Mucosa of gallbladder (tissue), 1 donor: ENCODE data around the gene GRIP1. TPM values are rescaled to one million over a fixed set of nuclear protein-coding genes. Genes with fewer than 3 reads are reported as not detected.
"Not testable (repeated sequence)": the region's sequence is repeated elsewhere in the genome, so short reads cannot be mapped to it uniquely, and the experiment has no call there.

Source experiments
- DNase-seq: peaks from one replicate; pipeline ENCODE4 v3.0.0-alpha.2; 2020; ENCODE audit warnings: low spot score
- total RNA-seq: library from RNA; stranded (reverse); gene quantifications from one replicate; pipeline ENCODE4 v1.2.1, GENCODE V29; 2021
- donor health status: DM: no; HTN: no; CAD: no.

GRIP1 gene
- total RNA-seq, 1 donor from 2014 or later, result 18.9 TPM

GRCh38 chr12:66516561-66516960 lies 162.3 kb downstream of the GRIP1 start:
- no peak for DNase-seq

- DNase-seq, result no peak
Measured at GRCh38 chr12:66516133-66516532, 162.7 kb downstream of the GRIP1 start.

- DNase-seq, result no peak
Measured at GRCh38 chr12:66514581-66514980, 164.3 kb downstream of the GRIP1 start.

GRCh38 chr12:66508025-66508424 lies 170.9 kb downstream of the GRIP1 start:
- no peak for DNase-seq

- no peak for DNase-seq
Measured at GRCh38 chr12:66503746-66504145, 175.1 kb downstream of the GRIP1 start.

- no peak for DNase-seq
Measured at GRCh38 chr12:66502911-66503310, 176.0 kb downstream of the GRIP1 start.

- no peak for DNase-seq
Measured at GRCh38 chr12:66500841-66501240, 178.0 kb downstream of the GRIP1 start.

GRCh38 chr12:66500091-66500490 lies 178.8 kb downstream of the GRIP1 start:
- no peak for DNase-seq

- no peak for DNase-seq
Measured at GRCh38 chr12:66499000-66499399, 179.9 kb downstream of the GRIP1 start.

- DNase-seq, result not testable (repeated sequence)
Measured at GRCh38 chr12:66498059-66498458, 180.8 kb downstream of the GRIP1 start.

GRCh38 chr12:66497008-66497897 lies 181.6 kb downstream of the GRIP1 start:
- no peak for DNase-seq

GRCh38 chr12:66496595-66496994 lies 182.3 kb downstream of the GRIP1 start:
- no peak for DNase-seq

- no peak for DNase-seq
Measured at GRCh38 chr12:66495709-66496108, 183.2 kb downstream of the GRIP1 start.

GRCh38 chr12:66493819-66494218 lies 185.1 kb downstream of the GRIP1 start:
- no peak for DNase-seq

GRCh38 chr12:66491853-66492252 lies 187.0 kb downstream of the GRIP1 start:
- no peak for DNase-seq

- DNase-seq, result no peak
Measured at GRCh38 chr12:66482351-66483203, 196.3 kb downstream of the GRIP1 start.

- DNase-seq, result no peak
Measured at GRCh38 chr12:66467932-66468331, 210.9 kb downstream of the GRIP1 start.

GRCh38 chr12:66461331-66461730 lies 217.5 kb downstream of the GRIP1 start:
- no peak for DNase-seq

- DNase-seq, result no peak
Measured at GRCh38 chr12:66459944-66460482, 218.9 kb downstream of the GRIP1 start.

- DNase-seq, result no peak
Measured at GRCh38 chr12:66456612-66457011, 222.3 kb downstream of the GRIP1 start.

GRCh38 chr12:66453844-66454243 lies 225.0 kb downstream of the GRIP1 start:
- DNase-seq, result no peak

- no peak for DNase-seq
Measured at GRCh38 chr12:66453120-66453519, 225.8 kb downstream of the GRIP1 start.
